A549 treated with Mapracorat at 1 μM for 4 hours (cell line): ENCODE measurements around the gene KLHL42. TPM values are rescaled to one million over a fixed set of nuclear protein-coding genes. Genes with fewer than 3 reads are reported as not detected.

Experiments used
- total RNA-seq: library from RNA; stranded (reverse); fragments of 200-300 nt; extraction: Qiagen RNA extraction; gene quantifications from 5 replicates; pipeline ENCODE4 v1.2.3, GENCODE V29; 2022

KLHL42 gene, protein sequence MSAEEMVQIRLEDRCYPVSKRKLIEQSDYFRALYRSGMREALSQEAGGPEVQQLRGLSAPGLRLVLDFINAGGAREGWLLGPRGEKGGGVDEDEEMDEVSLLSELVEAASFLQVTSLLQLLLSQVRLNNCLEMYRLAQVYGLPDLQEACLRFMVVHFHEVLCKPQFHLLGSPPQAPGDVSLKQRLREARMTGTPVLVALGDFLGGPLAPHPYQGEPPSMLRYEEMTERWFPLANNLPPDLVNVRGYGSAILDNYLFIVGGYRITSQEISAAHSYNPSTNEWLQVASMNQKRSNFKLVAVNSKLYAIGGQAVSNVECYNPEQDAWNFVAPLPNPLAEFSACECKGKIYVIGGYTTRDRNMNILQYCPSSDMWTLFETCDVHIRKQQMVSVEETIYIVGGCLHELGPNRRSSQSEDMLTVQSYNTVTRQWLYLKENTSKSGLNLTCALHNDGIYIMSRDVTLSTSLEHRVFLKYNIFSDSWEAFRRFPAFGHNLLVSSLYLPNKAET
- 14.5 to 22.3 TPM (median 19.7 TPM) in 5 replicates for total RNA-seq

DNA sequence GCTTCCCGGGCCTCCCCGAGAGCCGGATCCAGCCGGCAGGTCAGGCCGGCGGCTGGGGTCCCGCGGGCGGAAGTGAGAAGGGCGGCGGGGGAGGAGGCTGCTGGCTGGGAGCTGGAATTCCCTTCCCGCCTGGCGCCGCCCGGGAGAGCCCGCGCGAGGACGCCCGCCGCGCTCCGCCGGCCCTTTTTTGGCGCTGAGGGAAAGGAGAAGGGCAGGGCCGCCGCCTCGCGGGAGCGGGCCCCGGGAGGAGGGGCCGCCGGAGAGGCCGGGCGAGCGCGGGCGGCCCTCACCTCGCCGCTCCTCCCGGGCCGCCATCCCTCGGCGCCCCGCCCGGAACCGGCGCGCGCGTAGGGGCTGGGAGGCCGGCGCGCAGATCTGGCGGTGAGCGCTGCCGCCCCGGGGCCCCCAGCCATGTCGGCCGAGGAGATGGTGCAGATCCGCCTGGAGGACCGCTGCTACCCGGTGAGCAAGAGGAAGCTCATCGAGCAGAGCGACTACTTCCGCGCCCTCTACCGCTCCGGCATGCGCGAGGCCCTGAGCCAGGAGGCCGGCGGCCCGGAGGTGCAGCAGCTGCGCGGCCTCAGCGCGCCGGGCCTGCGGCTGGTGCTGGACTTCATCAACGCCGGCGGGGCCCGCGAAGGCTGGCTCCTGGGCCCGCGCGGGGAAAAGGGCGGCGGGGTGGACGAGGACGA is at the start of gene KLHL42, which contains the start of gene MANSC4:
KLHL42 (plus strand) TSS at position 314 of the 692 bp plus-strand sequence; CDS start at position 412, 98 bp downstream.
MANSC4 (minus strand) TSS at position 317 of the 692 bp plus-strand sequence. CDS start 8,960 bp downstream, outside the sequence.

Other genes with a start within 250 kb of the KLHL42 start
- 0.22 to 0.39 TPM (median 0.32 TPM) in 4 of 5 replicates, not detected in the other for gene REP15, start 83.8 kb upstream of the KLHL42 start, total RNA-seq
- gene MRPS35, start 69.4 kb upstream of the KLHL42 start, total RNA-seq, result 85.6 to 98.3 TPM (median 91.2 TPM) in 5 replicates
- not detected in 5 replicates for gene MANSC4, start within 50 bp of the KLHL42 start, total RNA-seq
- gene PTHLH, start 192.5 kb downstream of the KLHL42 start, total RNA-seq, result 13.1 to 16.4 TPM (median 15.4 TPM) in 5 replicates